Astrocyte (in vitro differentiated cells and primary cell): ENCODE measurements around the gene NR2C2. TPM values are rescaled to one million over a fixed set of nuclear protein-coding genes. Genes with fewer than 3 reads are reported as not detected.

ENCODE experiments used
- DNase-seq: peaks from one replicate; pipeline ENCODE4 v3.0.0-alpha.2; 2010; ENCODE audit warnings: low read depth
- FAIRE-seq: peaks from 2 replicates; lab custom pipeline; 2011; peaks lifted over from hg19 to GRCh38; lab: Jason Lieb, UNC
- H2AFZ ChIP-seq: 2 replicates; pipeline ENCODE4 v1.6.0; 2012; ENCODE audit warnings: low read depth, low read length, inconsistent platforms
- H3K27ac ChIP-seq: 2 replicates; pipeline ENCODE4 v1.5.1; 2011; ENCODE audit warnings: low read depth, low read length, inconsistent platforms
- H3K27me3 ChIP-seq: 2 replicates; pipeline ENCODE4 v1.6.0; 2011; ENCODE audit warnings: low read length, inconsistent platforms; ENCODE audit not compliant: insufficient read depth
- H3K36me3 ChIP-seq: 2 replicates; pipeline ENCODE4 v1.5.1; 2011; ENCODE audit warnings: low read length, inconsistent platforms; ENCODE audit not compliant: insufficient read depth
- H3K4me1 ChIP-seq: 2 replicates; pipeline ENCODE4 v1.5.1; 2011; ENCODE audit warnings: low read length, inconsistent platforms; ENCODE audit not compliant: insufficient read depth
- H3K4me2 ChIP-seq: 2 replicates; pipeline ENCODE4 v1.6.0; 2012; ENCODE audit warnings: low read length, inconsistent platforms
- H3K4me3 ChIP-seq: 2 replicates; pipeline ENCODE4 v1.5.1; 2011; ENCODE audit warnings: low read depth, mild to moderate bottlenecking, low read length, inconsistent platforms; ENCODE audit not compliant: insufficient read depth
- H3K79me2 ChIP-seq: 2 replicates; pipeline ENCODE4 v1.6.0; 2012; ENCODE audit warnings: mild to moderate bottlenecking, low read length, inconsistent platforms; ENCODE audit not compliant: insufficient read depth
- H3K9ac ChIP-seq: 2 replicates; pipeline ENCODE4 v1.6.0; 2012; ENCODE audit warnings: mild to moderate bottlenecking, low read length, inconsistent platforms
- H3K9me3 ChIP-seq: 2 replicates; pipeline ENCODE4 v1.5.1; 2012; ENCODE audit warnings: low read depth, mild to moderate bottlenecking, low read length, inconsistent platforms; ENCODE audit not compliant: insufficient read depth
- H4K20me1 ChIP-seq: 2 replicates; pipeline ENCODE4 v1.6.0; 2012; ENCODE audit warnings: low read length, inconsistent platforms; ENCODE audit not compliant: insufficient read depth
- H3K27ac Mint-ChIP-seq: one replicate; pipeline ENCODE4 v1.8.0; 2021; ENCODE audit warnings: mild to moderate bottlenecking, mixed read lengths; ENCODE audit not compliant: unreplicated experiment
- H3K27me3 Mint-ChIP-seq: one replicate; pipeline ENCODE4 v1.8.0; 2021; ENCODE audit warnings: low read depth, mixed read lengths; ENCODE audit not compliant: unreplicated experiment
- H3K36me3 Mint-ChIP-seq: one replicate; pipeline ENCODE4 v1.8.0; 2021; ENCODE audit warnings: low read depth, mixed read lengths; ENCODE audit not compliant: unreplicated experiment
- H3K4me1 Mint-ChIP-seq: one replicate; pipeline ENCODE4 v1.8.0; 2021; ENCODE audit warnings: low read depth, mixed read lengths; ENCODE audit not compliant: unreplicated experiment
- H3K4me3 Mint-ChIP-seq: one replicate; pipeline ENCODE4 v1.8.0; 2021; ENCODE audit warnings: mild to moderate bottlenecking, moderate library complexity, mixed read lengths; ENCODE audit not compliant: unreplicated experiment
- H3K9me3 Mint-ChIP-seq: one replicate; pipeline ENCODE4 v1.8.0; 2021; ENCODE audit warnings: mild to moderate bottlenecking, mixed read lengths; ENCODE audit not compliant: unreplicated experiment
- CTCF ChIP-seq: IDR thresholded peaks from 2 replicates; pipeline ENCODE4 v1.5.1; 2011; ENCODE audit warnings: low read depth, mild to moderate bottlenecking, inconsistent platforms, low read length, moderate library complexity; ENCODE audit not compliant: insufficient read depth
- EZH2 ChIP-seq: IDR thresholded peaks from 2 replicates; pipeline ENCODE4 v1.6.1; 2012; ENCODE audit warnings: mild to moderate bottlenecking, low read length, inconsistent platforms; ENCODE audit not compliant: insufficient read depth
- total RNA-seq: library from RNA; stranded (reverse); gene quantifications from 2 replicates; pipeline ENCODE4 v1.2.1, GENCODE V29; 2021

NR2C2 gene
- total RNA-seq, 1 donor from 2014 or later = 36.3 TPM

DNA sequence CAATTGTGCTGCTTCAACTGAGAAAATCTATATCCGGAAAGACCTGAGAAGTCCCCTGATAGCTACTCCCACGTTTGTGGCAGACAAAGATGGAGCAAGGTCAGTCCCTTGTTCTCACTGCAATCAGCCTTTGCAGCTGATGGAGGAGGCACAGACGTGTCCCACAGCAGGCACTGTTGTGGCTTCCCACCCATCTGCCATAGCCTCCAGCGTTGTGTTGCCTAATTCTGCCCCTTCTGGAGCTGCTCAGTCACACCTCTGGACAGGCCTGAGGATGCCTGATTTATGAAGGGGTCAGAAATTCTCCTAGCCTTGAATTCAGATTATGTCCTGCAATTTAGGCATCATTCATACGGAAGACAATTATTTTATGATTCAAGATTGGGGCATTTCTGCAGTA lies 75.9 kb downstream of the NR2C2 start:
- Mint-ChIP-seq H3K27ac (no peak overlapping the region), H3K9me3 (no peaks in the 10 kb centered on the region), H3K36me3 (peaks cover 25% of the 10 kb centered on the region), H3K4me1 (peaks cover 6% of the 10 kb centered on the region), H3K27me3 (no peaks in the 10 kb centered on the region), H3K4me3 (no peak overlapping the region)
- H3K79me2 ChIP-seq = no peaks in the 10 kb centered on the region
- no peaks in the 10 kb centered on the region for H3K4me1 ChIP-seq
- no peak for FAIRE-seq
- no peak overlapping the region for H3K27ac ChIP-seq
- no peaks in the 10 kb centered on the region for H3K9me3 ChIP-seq
- peaks cover 27% of the 10 kb centered on the region for H3K36me3 ChIP-seq
- no peak overlapping the region for H3K4me2 ChIP-seq
- TF ChIP-seq CTCF (no peak), EZH2 (no peak)
- no peak overlapping the region for H3K4me3 ChIP-seq
- no peak for DNase-seq
- H3K27me3 ChIP-seq = no peaks in the 10 kb centered on the region
- no peak overlapping the region for H2AFZ ChIP-seq
- no peaks in the 10 kb centered on the region for H4K20me1 ChIP-seq
- no peak overlapping the region for H3K9ac ChIP-seq

- Mint-ChIP-seq H3K27me3 (no peaks in the 10 kb centered on the region), H3K4me3 (no peak overlapping the region), H3K27ac (no peak overlapping the region), H3K4me1 (peaks cover 6% of the 10 kb centered on the region), H3K36me3 (peaks cover 25% of the 10 kb centered on the region), H3K9me3 (no peaks in the 10 kb centered on the region)
- H2AFZ ChIP-seq = no peak overlapping the region
- DNase-seq = no peak
- TF ChIP-seq EZH2 (no peak), CTCF (no peak)
- no peak overlapping the region for H3K27ac ChIP-seq
- no peaks in the 10 kb centered on the region for H3K9me3 ChIP-seq
- H3K36me3 ChIP-seq = peaks cover 30% of the 10 kb centered on the region
- no peak overlapping the region for H3K4me3 ChIP-seq
- no peak for FAIRE-seq
- H3K79me2 ChIP-seq = no peaks in the 10 kb centered on the region
- H3K4me2 ChIP-seq = no peak overlapping the region
- H3K4me1 ChIP-seq = no peaks in the 10 kb centered on the region
- H3K9ac ChIP-seq = no peak overlapping the region
- H3K27me3 ChIP-seq = no peaks in the 10 kb centered on the region
- H4K20me1 ChIP-seq = no peaks in the 10 kb centered on the region
These were observed 76.3 kb downstream of the NR2C2 start for GRCh38 chr3:15023719-15024118.

DNA sequence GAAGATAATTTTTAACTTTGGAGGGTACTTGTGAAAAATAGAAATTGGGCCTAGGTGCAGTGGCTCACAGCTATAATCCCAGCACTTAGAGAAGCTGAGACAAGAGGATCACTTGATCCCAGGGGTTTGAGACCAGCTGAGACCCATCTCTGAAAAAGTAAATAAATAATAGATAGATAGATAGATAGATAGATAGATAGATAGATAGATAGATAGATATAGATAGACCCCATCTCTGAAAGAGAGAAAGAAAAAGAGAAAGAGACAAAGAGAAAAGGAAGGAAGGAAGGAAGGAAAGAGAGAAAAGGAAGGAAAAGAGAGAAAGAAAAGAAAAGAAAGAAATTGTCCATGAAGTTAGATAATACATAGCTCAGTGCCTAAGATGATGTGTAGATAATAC lies 82.2 kb downstream of the NR2C2 start:
- H3K36me3 ChIP-seq = peaks cover 34% of the 10 kb centered on the region
- H3K27ac ChIP-seq = no peak overlapping the region
- TF ChIP-seq EZH2 = no peak
- TF ChIP-seq CTCF = no peak
- no peaks in the 10 kb centered on the region for H3K27me3 ChIP-seq
- H3K27ac Mint-ChIP-seq = no peak overlapping the region
- no peak overlapping the region for H3K9ac ChIP-seq
- H3K27me3 Mint-ChIP-seq = no peaks in the 10 kb centered on the region
- peaks cover 6% of the 10 kb centered on the region for H3K4me1 Mint-ChIP-seq
- H3K9me3 ChIP-seq = no peaks in the 10 kb centered on the region
- H4K20me1 ChIP-seq = no peaks in the 10 kb centered on the region
- H3K9me3 Mint-ChIP-seq = no peaks in the 10 kb centered on the region
- H3K36me3 Mint-ChIP-seq = peaks cover 29% of the 10 kb centered on the region
- DNase-seq (no peak), FAIRE-seq (no peak)
- no peaks in the 10 kb centered on the region for H3K4me1 ChIP-seq
- peak overlapping the region; percentile 61 for H3K4me3 Mint-ChIP-seq
- no peak overlapping the region for H3K4me3 ChIP-seq
- H2AFZ ChIP-seq = no peak overlapping the region
- H3K4me2 ChIP-seq = no peak overlapping the region
- no peaks in the 10 kb centered on the region for H3K79me2 ChIP-seq
